Fibroblast of lung (primary cell): ENCODE data around the gene FASTKD1. TPM values are rescaled to one million over a fixed set of nuclear protein-coding genes. Genes with fewer than 3 reads are reported as not detected.
"Not testable (repeated sequence)": the region's sequence is repeated elsewhere in the genome, so short reads cannot be mapped to it uniquely, and the experiment has no call there.

Source experiments
- DNase-seq, 2 donors: peaks; one replicate each; pipeline versions ENCODE4 v3.0.0 to v3.0.0-alpha.2; 2010; ENCODE audit warnings: low read depth in 2 of 2
- H2AFZ ChIP-seq: 2 replicates; pipeline ENCODE4 v1.5.1; 2012; ENCODE audit warnings: low read length, control low read depth, inconsistent platforms
- H3K27ac ChIP-seq: 2 replicates; pipeline ENCODE4 v1.5.1; 2011; ENCODE audit warnings: low read length, control low read depth; ENCODE audit not compliant: insufficient read depth
- H3K27me3 ChIP-seq: 2 replicates; pipeline ENCODE4 v1.5.1; 2011; ENCODE audit warnings: mild to moderate bottlenecking, low read length; ENCODE audit not compliant: control insufficient read depth, insufficient read depth
- H3K36me3 ChIP-seq: 2 replicates; pipeline ENCODE4 v1.5.1; 2011; ENCODE audit warnings: low read length; ENCODE audit not compliant: control insufficient read depth, insufficient read depth
- H3K4me1 ChIP-seq: 2 replicates; pipeline ENCODE4 v1.5.1; 2011; ENCODE audit warnings: low read length; ENCODE audit not compliant: control insufficient read depth, insufficient read depth; ENCODE audit errors: extremely low read depth
- H3K4me2 ChIP-seq: 2 replicates; pipeline ENCODE4 v1.5.1; 2011; ENCODE audit warnings: low read length, control low read depth; ENCODE audit not compliant: insufficient read depth; ENCODE audit errors: extremely low read depth
- H3K4me3 ChIP-seq, 4 experiments: fragments of 200-600 bp in 1 of 4; sonication (generic) in 1 of 4; replicated peaks in 1 of 4; 2 replicates each; pipeline ENCODE4 v1.5.1; 2011 to 2016; ENCODE audit warnings: low read length in 4 of 4, low read depth in 3 of 4, mild to moderate bottlenecking in 3 of 4, control low read depth in 2 of 4, inconsistent platforms in 1 of 4, mixed read lengths in 1 of 4; ENCODE audit not compliant: insufficient read depth in 1 of 4; ENCODE audit errors: control extremely low read depth in 1 of 4
- H3K79me2 ChIP-seq: 2 replicates; pipeline ENCODE4 v1.5.1; 2012; ENCODE audit warnings: mild to moderate bottlenecking, low read length, inconsistent platforms; ENCODE audit not compliant: control insufficient read depth, insufficient read depth
- H3K9ac ChIP-seq: 2 replicates; pipeline ENCODE4 v1.5.1; 2011; ENCODE audit warnings: mild to moderate bottlenecking, low read length, control low read depth; ENCODE audit not compliant: insufficient read depth
- H3K9me3 ChIP-seq: 2 replicates; pipeline ENCODE4 v1.5.1; 2012; ENCODE audit warnings: low read depth, low read length; ENCODE audit not compliant: control insufficient read depth, insufficient read depth
- H4K20me1 ChIP-seq: 2 replicates; pipeline ENCODE4 v1.5.1; 2011; ENCODE audit warnings: low read length; ENCODE audit not compliant: control insufficient read depth, insufficient read depth; ENCODE audit errors: extremely low read depth
- CTCF ChIP-seq, 2 donors: IDR thresholded peaks in 1 of 2; conservative IDR thresholded peaks in 1 of 2; 1 replicate in 1 of 2; 2 replicates in 1 of 2; pipeline ENCODE4 v1.5.1; 2011 to 2012; ENCODE audit warnings: low read length in 2 of 2, control low read depth in 1 of 2, inconsistent platforms in 1 of 2, low read depth in 1 of 2, mild to moderate bottlenecking in 1 of 2
- EZH2 ChIP-seq: IDR thresholded peaks from 2 replicates; pipeline ENCODE4 v1.5.1; 2012; ENCODE audit warnings: low read length, control low read depth, mild to moderate bottlenecking; ENCODE audit errors: missing control alignments
- polyA plus RNA-seq, 2 donors: library from polyadenylated mRNA; depleted of rRNA in 1 of 2; stranded (reverse) in 1 of 2; unstranded in 1 of 2; fragments of >200 nt; gene quantifications; 2 replicates each; pipeline ENCODE4 v1.2.1, GENCODE V29; 2011 to 2012; ENCODE audit warnings: missing spikeins in 1 of 2
- total RNA-seq: library from RNA; depleted of rRNA; stranded (reverse); fragments of >200 nt; gene quantifications from 2 replicates; pipeline ENCODE4 v1.2.1, GENCODE V29; 2014

The FASTKD1 gene
- total and polyA plus RNA-seq, 2 donors (not counting 1 experiment from before 2014, with no cell fraction given): 11.8 to 19.3 TPM

- H3K4me3 ChIP-seq: no peak overlapping the region
- H3K9me3 ChIP-seq: no peaks in the 10 kb centered on the region
- no peak overlapping the region for H3K27ac ChIP-seq
- H4K20me1 ChIP-seq: no peaks in the 10 kb centered on the region
- no peaks in the 10 kb centered on the region for H3K27me3 ChIP-seq
- no peak overlapping the region for H3K9ac ChIP-seq
- H3K4me1 ChIP-seq: no peaks in the 10 kb centered on the region
- H3K79me2 ChIP-seq: peaks cover 16% of the 10 kb centered on the region
- DNase-seq: no peak
- peak overlapping the region; percentile 5 for H3K4me2 ChIP-seq
- no peak for TF ChIP-seq EZH2
- TF ChIP-seq CTCF (conservative IDR thresholded peaks at IDR 0.05 in 1 of 2, IDR thresholded peaks at IDR 0.05 in 1 of 2; ENCODE audit: low read depth in 1 of 2, low read length in 2 of 2): no peak
- H3K36me3 ChIP-seq: no peaks in the 10 kb centered on the region
- H2AFZ ChIP-seq: no peak overlapping the region
Observed at GRCh38 chr2:169571571-169571970, 2.1 kb downstream of the FASTKD1 start.

GRCh38 chr2:169570752-169571151 lies 2.9 kb downstream of the FASTKD1 start:
- not testable (repeated sequence) for H3K36me3 ChIP-seq, DNase-seq, H3K4me2 ChIP-seq, H3K9me3 ChIP-seq, H3K4me3 ChIP-seq, H3K4me1 ChIP-seq, H3K27ac ChIP-seq, H2AFZ ChIP-seq, H3K27me3 ChIP-seq, H4K20me1 ChIP-seq, H3K9ac ChIP-seq
- peaks cover 16% of the 10 kb centered on the region for H3K79me2 ChIP-seq

- Histone ChIP-seq H3K4me2 (no peak overlapping the region), H3K9me3 (no peaks in the 10 kb centered on the region), H3K4me3 (no peak overlapping the region), H4K20me1 (no peaks in the 10 kb centered on the region), H3K4me1 (no peaks in the 10 kb centered on the region), H3K36me3 (no peaks in the 10 kb centered on the region), H3K9ac (no peak overlapping the region), H3K27me3 (no peaks in the 10 kb centered on the region), H3K79me2 (peaks cover 16% of the 10 kb centered on the region), H3K27ac (no peak overlapping the region), H2AFZ (no peak overlapping the region)
- no peak for DNase-seq
- TF ChIP-seq CTCF (conservative IDR thresholded peaks at IDR 0.05 in 1 of 2, IDR thresholded peaks at IDR 0.05 in 1 of 2; ENCODE audit: low read depth in 1 of 2, low read length in 2 of 2) (no peak), EZH2 (no peak)
Observed at GRCh38 chr2:169569948-169570347, 3.7 kb downstream of the FASTKD1 start.
